Measurements from ENCODE around the gene VRK2. TPM values are rescaled to one million over a fixed set of nuclear protein-coding genes. Genes with fewer than 3 reads are reported as not detected.
A peak's percentile ranks its signal among the peaks of the same experiment; 100 is the strongest.

Gene VRK2
- total RNA-seq, 1 experiment from 2014 or later = 25.4 TPM

DNA sequence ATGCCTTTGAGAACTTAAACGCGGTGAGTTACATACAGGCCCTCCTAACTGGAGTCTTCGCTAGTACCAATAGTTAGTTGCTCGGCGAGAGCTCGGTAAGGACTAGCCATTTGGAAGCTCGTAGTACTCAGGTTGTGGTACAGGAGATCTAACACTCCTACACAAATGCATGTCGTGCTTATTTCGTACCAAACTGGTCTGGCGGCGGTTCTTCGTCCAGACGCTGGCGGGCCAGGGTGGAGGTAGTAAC is 346 bp upstream of the VRK2 start:
- BruUV-seq (replicated peaks) = no TSS peak
- Mint-ChIP-seq H3K4me1 (ENCODE audit: low read depth, unreplicated experiment) (peaks cover 37% of the 10 kb centered on the region), H3K9me3 (ENCODE audit: low read depth, unreplicated experiment) (no peaks in the 10 kb centered on the region), H3K27me3 (ENCODE audit: unreplicated experiment) (no peaks in the 10 kb centered on the region), H3K27ac (ENCODE audit: unreplicated experiment) (peak overlapping the region; percentile 38), H3K4me3 (ENCODE audit: low read depth, unreplicated experiment) (peak overlapping the region; percentile 94), H3K36me3 (ENCODE audit: insufficient read depth, unreplicated experiment) (peaks cover 28% of the 10 kb centered on the region)
- CTCF ChIA-PET = interaction anchor here (0.5 to 0.9 kb wide), 4 partner anchors 19 to 150 kb away, joined by 3 to 4 read pairs (median 3); no protein-coding TSS in a partner anchor
- intact Hi-C loops (cut with micrococcal nuclease; ENCODE audit: unreplicated experiment) = loop anchor here (10.0 kb wide), 1 partner anchor 189 kb away; no protein-coding TSS in a partner anchor
- no peak for TF ChIP-seq CTCF (IDR thresholded peaks at IDR 0.05; ENCODE audit: unreplicated experiment)
- DNase-seq = no peak

GRCh38 chr2:58047373-58047935 is 848 bp downstream of the VRK2 start:
- peak overlapping the region; percentile 94 for H3K4me3 Mint-ChIP-seq (ENCODE audit: low read depth, unreplicated experiment)
- intact Hi-C loops (cut with micrococcal nuclease; ENCODE audit: unreplicated experiment) = loop anchor here (10.0 kb wide), 1 partner anchor 187 kb away; no protein-coding TSS in a partner anchor
- peak overlapping the region; percentile 38 for H3K27ac Mint-ChIP-seq (ENCODE audit: unreplicated experiment)
- DNase-seq = no peak
- H3K27me3 Mint-ChIP-seq (ENCODE audit: unreplicated experiment) = no peaks in the 10 kb centered on the region
- CTCF ChIA-PET = interaction anchor here (0.6 kb wide), 1 partner anchor 687 kb away, joined by 7 read pairs; no protein-coding TSS in a partner anchor
- H3K36me3 Mint-ChIP-seq (ENCODE audit: insufficient read depth, unreplicated experiment) = peaks cover 28% of the 10 kb centered on the region
- H3K4me1 Mint-ChIP-seq (ENCODE audit: low read depth, unreplicated experiment) = peaks cover 27% of the 10 kb centered on the region
- BruUV-seq (replicated peaks) = no TSS peak
- no peak for TF ChIP-seq CTCF (IDR thresholded peaks at IDR 0.05; ENCODE audit: unreplicated experiment)
- no peaks in the 10 kb centered on the region for H3K9me3 Mint-ChIP-seq (ENCODE audit: low read depth, unreplicated experiment)

- Mint-ChIP-seq H3K27ac (ENCODE audit: unreplicated experiment) (peak overlapping the region; percentile 38), H3K4me3 (ENCODE audit: low read depth, unreplicated experiment) (peak overlapping the region; percentile 94), H3K9me3 (ENCODE audit: low read depth, unreplicated experiment) (no peaks in the 10 kb centered on the region), H3K4me1 (ENCODE audit: low read depth, unreplicated experiment) (peaks cover 22% of the 10 kb centered on the region), H3K36me3 (ENCODE audit: insufficient read depth, unreplicated experiment) (peaks cover 28% of the 10 kb centered on the region), H3K27me3 (ENCODE audit: unreplicated experiment) (no peaks in the 10 kb centered on the region)
- intact Hi-C loops (cut with micrococcal nuclease; ENCODE audit: unreplicated experiment) = loop anchor here (2.0 to 10.0 kb wide), 2 partner anchors 61 to 187 kb away; no protein-coding TSS in a partner anchor
- BruUV-seq (replicated peaks) = TSS peak; percentile 44
- no peak for TF ChIP-seq CTCF (IDR thresholded peaks at IDR 0.05; ENCODE audit: unreplicated experiment)
- CTCF ChIA-PET = interaction anchor here (0.6 kb wide), 1 partner anchor 687 kb away, joined by 7 read pairs; no protein-coding TSS in a partner anchor
- DNase-seq = no peak
Measured at GRCh38 chr2:58047961-58048360, 1.4 kb downstream of the VRK2 start.

- no peaks in the 10 kb centered on the region for H3K9me3 Mint-ChIP-seq (ENCODE audit: low read depth, unreplicated experiment)
- CTCF ChIA-PET = no interaction called here
- no peak overlapping the region for H3K27ac Mint-ChIP-seq (ENCODE audit: unreplicated experiment)
- DNase-seq = no peak
- peaks cover 21% of the 10 kb centered on the region for H3K36me3 Mint-ChIP-seq (ENCODE audit: insufficient read depth, unreplicated experiment)
- TF ChIP-seq CTCF (IDR thresholded peaks at IDR 0.05; ENCODE audit: unreplicated experiment) = no peak
- no TSS peak for BruUV-seq (replicated peaks)
- no peaks in the 10 kb centered on the region for H3K27me3 Mint-ChIP-seq (ENCODE audit: unreplicated experiment)
- intact Hi-C loops (cut with micrococcal nuclease; ENCODE audit: unreplicated experiment) = loop anchor here (5.0 kb wide), 2 partner anchors 86 to 289 kb away; no protein-coding TSS in a partner anchor
- H3K4me1 Mint-ChIP-seq (ENCODE audit: low read depth, unreplicated experiment) = no peaks in the 10 kb centered on the region
- no peak overlapping the region for H3K4me3 Mint-ChIP-seq (ENCODE audit: low read depth, unreplicated experiment)
Measured at GRCh38 chr2:58051445-58051844, 4.8 kb downstream of the VRK2 start.
